ENCODE measurements around the gene SLC29A3.

SLC29A3 gene

GRCh38 chr10:71395621-71396020, 76.6 kb downstream of the SLC29A3 start:
- DNase-seq, result no peak

- peak; percentile 25 to 44 for DNase-seq
Measured at GRCh38 chr10:71396084-71396710, 77.1 kb downstream of the SLC29A3 start.

DNA sequence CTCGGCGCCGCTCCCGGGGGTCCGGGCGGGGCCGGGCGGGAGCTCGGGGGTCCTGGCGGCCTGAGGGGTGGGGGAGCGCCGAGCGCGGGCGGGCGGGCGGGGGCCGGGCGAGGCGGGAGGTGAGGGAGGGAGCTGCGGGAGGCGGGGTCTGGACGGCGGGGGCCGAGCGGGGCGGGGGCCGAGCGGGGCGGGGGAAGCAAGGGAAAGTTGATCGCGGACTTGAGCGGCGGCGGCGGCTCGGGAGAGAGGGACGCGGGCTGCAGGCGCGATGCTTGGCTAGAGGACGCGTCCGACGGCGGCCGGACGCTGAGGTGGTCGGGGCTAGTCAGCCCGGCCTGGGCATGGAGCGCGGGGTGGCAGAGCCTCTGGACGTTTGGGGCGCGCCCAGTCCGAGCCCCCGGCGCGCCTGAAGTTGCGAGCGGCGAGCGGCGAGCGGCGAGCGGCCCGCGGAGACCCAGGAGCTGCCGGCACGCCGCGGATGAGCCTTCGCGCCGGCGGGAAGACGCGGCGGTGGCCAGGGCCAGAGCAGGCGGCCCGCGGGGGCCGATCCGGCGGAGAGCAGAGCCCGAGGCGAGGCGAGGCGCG, 77.7 kb downstream of the SLC29A3 start, which contains the start of gene CDH23:
Gene CDH23, plus strand, starts transcription at position 210 of the 585 bp plus-strand sequence. CDS start 42,912 bp downstream, outside the sequence.
- no peak for DNase-seq

DNA sequence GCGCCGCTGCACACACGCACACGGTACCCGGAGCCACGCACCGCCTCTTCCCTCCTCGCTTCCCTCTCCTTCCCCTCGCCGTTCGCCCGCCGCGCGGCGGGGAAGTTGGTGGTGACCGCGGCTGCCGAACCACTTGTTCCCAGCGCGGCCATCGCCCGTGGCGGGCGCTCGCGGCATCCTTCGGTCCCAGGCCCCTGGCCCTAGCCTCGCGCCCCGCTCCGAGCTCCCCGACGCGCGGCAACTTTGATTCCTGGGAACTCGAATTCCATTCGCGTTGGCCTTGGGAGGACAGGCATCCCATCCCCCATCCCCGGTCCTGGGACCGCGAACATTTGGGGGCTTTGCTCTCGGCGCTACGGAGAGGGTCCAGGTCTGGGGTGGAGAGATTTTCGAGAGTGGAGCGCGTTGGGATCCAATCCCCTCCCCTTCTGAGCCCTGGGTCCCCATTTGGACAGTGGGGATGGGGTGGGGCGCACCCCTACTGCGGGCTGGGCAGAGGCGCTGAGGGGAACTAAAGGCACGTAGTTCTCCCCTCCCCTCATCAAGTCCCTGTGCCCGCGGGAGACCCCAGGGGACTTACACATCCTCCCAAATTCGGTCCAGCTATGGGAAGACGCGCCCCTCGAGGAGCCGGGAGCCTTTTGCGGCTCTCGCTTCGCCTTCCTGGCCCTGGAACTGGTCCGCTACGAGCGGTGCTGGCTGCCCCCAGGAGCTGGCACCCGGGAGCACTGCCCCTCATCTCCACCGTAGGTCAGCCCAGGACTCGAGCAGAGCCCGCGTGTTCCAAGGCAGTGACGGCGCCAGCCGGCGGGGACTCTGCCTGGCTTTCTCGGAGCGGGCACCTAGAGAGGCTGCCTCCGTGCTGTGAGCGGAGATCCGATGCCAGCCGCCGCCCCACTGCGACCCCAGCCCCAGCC, 78.5 kb downstream of the SLC29A3 start:
- DNase-seq, result no peak

DNA sequence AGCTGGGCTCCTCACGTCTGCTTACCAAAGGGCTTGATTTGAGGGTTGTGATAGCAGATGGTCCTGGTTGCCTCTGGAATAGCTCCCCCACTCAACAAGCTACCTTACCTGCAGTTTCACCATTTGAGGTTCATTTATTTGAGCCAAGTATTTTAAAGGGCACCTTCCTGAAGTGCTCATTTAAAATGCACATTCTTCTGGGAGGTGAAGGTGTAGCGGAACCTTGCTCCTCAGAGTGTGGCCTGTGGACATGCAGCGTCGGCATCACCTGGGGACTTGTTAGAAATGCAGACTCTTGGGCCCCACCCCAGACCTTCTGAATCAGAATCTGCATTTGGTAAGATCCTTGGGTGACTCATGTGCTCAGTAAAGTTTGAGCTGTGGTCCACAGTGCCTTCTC, 79.9 kb downstream of the SLC29A3 start:
- DNase-seq, result no peak

- DNase-seq, result no peak
Measured at GRCh38 chr10:71399946-71400345, 80.9 kb downstream of the SLC29A3 start.

DNA sequence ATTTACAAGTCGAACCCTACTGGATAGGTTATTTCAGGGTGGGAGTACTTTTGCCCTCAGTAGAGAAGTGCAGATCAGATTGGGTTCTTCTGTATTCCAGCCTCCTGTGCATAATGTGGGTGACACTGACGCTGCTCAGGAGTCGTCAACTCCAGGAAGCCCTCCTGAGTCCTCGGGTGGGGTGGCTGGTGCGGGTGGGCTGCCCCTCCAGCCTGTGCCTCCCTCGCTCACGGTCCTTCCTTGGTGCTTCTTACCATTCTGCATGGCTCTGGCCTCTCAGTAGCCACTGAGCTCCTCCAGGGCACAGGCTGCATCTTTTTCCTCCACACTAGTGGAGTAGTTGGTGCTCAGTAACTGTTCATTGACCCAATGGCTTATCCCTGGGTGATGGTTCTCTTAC, 82.0 kb downstream of the SLC29A3 start:
- no peak for DNase-seq

DNA sequence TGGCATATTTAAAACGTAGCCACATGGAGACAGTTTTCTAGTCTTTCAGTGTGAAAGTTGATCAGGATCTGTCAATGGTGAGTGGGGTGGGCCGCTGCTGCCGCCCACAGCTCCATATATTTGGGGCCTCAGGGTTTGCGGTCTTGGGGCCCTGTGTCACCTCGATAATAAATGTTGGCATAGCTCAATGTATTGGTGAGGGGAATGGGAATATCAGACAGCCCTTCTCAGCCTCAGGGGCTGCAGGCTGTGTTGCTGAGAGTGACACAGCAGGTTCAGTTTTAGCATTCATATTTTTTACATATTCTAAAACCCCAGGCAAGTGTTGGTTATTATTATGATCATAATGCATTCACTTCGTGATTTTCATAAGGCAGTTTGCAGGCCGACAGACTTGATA, 82.9 kb downstream of the SLC29A3 start:
- no peak for DNase-seq

DNA sequence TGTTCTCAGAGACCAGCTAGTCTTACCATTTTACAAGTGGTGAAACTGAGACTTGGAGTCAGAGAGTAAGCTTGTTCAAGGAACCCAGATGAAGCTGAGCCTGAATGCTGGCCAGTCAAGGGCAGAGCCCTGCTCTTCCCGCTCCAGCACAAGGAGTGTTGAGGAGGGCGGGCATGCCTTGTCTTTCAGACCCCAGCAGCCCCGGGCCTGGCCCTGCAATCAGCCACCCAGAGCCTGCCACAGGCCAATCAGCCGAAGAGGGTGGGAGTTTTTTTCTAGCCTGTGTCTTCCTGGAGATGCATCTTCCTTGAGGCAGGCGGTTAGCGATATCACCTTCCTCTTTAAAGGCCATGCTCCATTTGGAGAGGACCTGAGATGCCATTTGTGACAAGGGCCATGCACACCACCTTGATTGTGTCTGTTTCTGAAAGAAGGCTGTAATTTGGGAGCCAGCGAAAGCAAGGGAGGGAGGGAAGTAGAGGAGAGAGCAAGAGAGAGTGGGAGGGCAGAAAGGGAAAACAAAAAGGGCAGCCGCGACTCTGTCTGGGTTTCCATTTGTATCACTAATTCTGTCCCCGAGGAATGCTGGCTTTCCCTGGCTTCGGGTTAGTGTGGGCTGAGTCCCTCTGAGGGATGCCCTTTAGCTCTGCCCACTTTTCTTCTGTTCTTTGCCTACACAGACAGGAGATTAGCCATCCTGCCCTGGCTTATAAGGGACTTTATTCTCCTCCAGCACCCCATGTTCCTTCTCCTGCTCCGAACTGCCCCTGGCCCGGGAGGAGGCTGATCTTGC, 85.6 kb downstream of the SLC29A3 start:
- DNase-seq, result no peak

GRCh38 chr10:71406878-71407277, 87.8 kb downstream of the SLC29A3 start:
- no peak for DNase-seq

DNA sequence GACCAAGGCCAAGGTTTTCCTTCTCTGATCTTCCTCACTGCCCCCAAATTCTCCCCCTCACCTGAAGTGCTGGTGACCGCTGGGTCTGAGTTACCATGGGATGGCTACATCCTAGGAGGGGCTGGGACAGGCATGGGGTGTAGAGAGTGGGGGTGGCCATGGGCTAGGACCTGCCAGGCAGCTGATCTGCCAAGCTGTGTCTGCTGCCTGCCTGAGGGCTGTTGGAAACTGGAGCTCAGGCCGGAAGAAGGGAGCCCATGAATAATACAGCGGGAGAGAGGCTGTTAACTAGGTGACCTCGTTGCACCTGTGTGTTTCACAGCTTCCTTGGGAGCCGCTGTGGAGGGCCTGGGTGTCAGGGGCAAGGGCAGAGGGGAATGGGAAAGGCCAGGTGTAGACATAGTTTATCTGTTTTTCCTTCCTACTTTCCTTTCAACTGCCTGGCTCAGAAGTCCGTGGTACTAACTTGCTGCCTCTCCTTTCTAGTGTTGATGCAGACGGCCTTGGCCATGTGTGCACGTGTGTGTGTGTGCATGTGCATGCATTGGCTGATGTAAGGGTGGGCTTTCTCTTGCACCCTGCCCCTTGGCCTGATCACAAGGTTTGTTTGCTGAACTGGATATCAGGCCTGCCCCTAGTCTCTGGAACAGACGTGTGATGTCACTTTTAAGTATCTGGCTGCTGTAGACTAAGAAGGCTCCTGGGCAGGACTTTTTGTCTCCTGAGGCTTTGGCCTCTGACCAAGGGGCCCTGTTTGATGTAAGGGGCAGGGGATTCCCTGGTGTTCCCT, 89.6 kb downstream of the SLC29A3 start:
- DNase-seq, result no peak

DNA sequence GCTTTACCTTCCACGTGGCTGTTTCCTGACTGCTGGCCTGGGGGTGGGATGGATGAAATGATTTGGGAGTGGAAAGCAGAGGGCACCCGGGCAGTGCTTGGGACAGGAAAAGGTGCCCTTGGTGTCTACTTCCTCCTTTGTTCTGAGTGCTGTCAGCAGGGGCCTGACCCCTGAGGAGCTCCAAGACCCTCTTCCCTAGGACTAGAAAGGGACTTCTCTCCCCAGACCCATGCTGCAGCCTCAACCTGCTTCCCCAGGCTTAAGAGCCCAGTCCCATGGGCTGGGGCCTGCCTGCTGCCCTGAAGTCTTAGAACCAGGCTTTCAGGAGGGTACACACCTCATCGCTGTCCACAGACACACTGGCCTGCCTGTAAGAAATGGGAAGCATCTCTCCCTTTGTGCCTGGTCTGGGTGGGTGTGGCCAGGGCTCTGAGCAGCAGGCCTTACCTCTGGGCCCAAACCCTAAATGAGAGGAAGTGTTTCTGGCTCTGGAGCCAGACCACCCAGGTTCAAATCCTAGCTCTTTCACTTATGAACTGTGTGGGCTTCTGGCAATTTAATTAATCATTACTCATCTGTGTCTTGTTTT, 90.6 kb downstream of the SLC29A3 start:
- DNase-seq, result no peak

Measured in NCI-H2081 (cell line).